LNCaP clone FGC (cell line): ENCODE data around the gene LRRC57.
A peak's percentile ranks its signal among the peaks of the same experiment; 100 is the strongest.

Source experiments
- DNase-seq: peaks from one replicate; pipeline ENCODE4 v3.0.0-alpha.2; 2011; ENCODE audit warnings: low read depth
- H3K4me3 ChIP-seq: 2 replicates; pipeline ENCODE4 v1.5.1; 2011; ENCODE audit warnings: mild to moderate bottlenecking, low read depth, low read length, control low read depth
- CTCF ChIP-seq: IDR thresholded peaks from 2 replicates; pipeline ENCODE4 v1.5.1; 2012; ENCODE audit warnings: mild to moderate bottlenecking; ENCODE audit not compliant: control insufficient read depth, insufficient read depth; ENCODE audit errors: extremely low read depth

Gene LRRC57

GRCh38 chr15:42548249-42549031, at the start of gene LRRC57, which contains the start of gene HAUS2:
Gene LRRC57 (minus strand): TSS chr15:42548793. CDS start chr15:42548434, 359 bp downstream.
Gene HAUS2 (plus strand): TSS chr15:42548838. CDS start chr15:42548873, 35 bp downstream.
- peak; percentile 54 for DNase-seq
- no peak for TF ChIP-seq CTCF
- peak within 1 kb of the TSS; percentile 100 for H3K4me3 ChIP-seq

DNA sequence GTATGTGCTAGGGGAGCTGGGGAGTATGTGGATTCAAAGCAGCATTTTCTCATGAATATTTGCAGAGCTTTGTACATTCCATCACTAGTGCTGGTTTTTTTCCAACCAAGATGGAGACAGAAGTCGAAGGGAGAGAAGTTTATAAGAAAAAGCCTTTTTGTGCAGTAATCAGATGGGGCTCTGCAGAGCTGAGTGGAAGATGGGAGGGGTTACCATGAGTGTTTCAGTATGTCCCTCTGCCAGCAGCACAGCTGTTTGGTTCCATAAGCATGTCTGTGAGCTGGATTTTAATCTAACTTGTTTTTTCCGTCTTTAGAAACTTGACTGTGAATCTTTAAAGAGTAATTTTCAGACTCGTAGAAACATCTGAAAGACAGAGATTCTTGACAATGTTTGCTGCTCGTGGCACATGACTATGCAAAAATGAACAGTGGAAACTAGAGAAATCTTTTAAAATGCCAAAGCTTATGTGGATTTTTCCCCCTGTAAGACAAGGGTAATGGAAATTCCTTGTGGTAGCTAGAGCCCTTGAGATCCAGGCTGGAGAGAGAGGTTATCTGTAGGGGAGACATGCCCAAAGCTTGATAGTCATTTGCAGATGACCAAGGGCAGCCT, 47.1 kb upstream of the LRRC57 start:
- no peak for DNase-seq
- no peak overlapping the region for H3K4me3 ChIP-seq

GRCh38 chr15:42594095-42594494, 45.5 kb upstream of the LRRC57 start:
- H3K4me3 ChIP-seq: no peak overlapping the region
- no peak for TF ChIP-seq CTCF
- DNase-seq: no peak

More for the DNA sequence above, 47.1 kb upstream of the LRRC57 start:
- no peak for TF ChIP-seq CTCF

- no peak overlapping the region for H3K4me3 ChIP-seq
- no peak for DNase-seq
- TF ChIP-seq CTCF: no peak
These were observed 44.5 kb upstream of the LRRC57 start for GRCh38 chr15:42593143-42593542.

- no peak for TF ChIP-seq CTCF
These were observed 44.1 kb upstream of the LRRC57 start for GRCh38 chr15:42592716-42593115.

GRCh38 chr15:42591238-42591934, 42.8 kb upstream of the LRRC57 start:
- TF ChIP-seq CTCF: peak; percentile 53
- peak; percentile 52 for DNase-seq
- H3K4me3 ChIP-seq: no peak overlapping the region

More at GRCh38 chr15:42592716-42593115, 44.1 kb upstream of the LRRC57 start:
- no peak overlapping the region for H3K4me3 ChIP-seq
- no peak for DNase-seq
